Heart right ventricle (tissue), 16 donors: Measurements from ENCODE around the gene GABPB1. TPM values are rescaled to one million over a fixed set of nuclear protein-coding genes. Genes with fewer than 3 reads are reported as not detected.

Experiments used
- ATAC-seq, 8 donors: fragments of 200-7000 bp; cut with Tn5 transposase; one replicate each; pipeline ENCODE4 v1.9.1; 2020; ENCODE audit warnings: mild to moderate bottlenecking in 8 of 8, moderate library complexity in 8 of 8, moderate number of reproducible peaks in 1 of 8
- DNase-seq, 2 donors: peaks; one replicate each; pipeline ENCODE4 v3.0.0-alpha.2; 2020
- H3K27ac ChIP-seq, 10 donors: fragments of 200-600 bp; sonication (generic) in 2 of 10; one replicate each; pipeline versions ENCODE4 v1.5.0 to v1.8.0; 2020 to 2022; ENCODE audit warnings: mild to moderate bottlenecking in 3 of 10
- H3K27me3 ChIP-seq, 7 donors: fragments of 200-600 bp; one replicate each; pipeline ENCODE4 v1.8.0; 2021 to 2022; ENCODE audit warnings: mild to moderate bottlenecking in 2 of 7
- H3K36me3 ChIP-seq, 9 donors: fragments of 200-600 bp; sonication (generic) in 1 of 9; one replicate each; pipeline versions ENCODE4 v1.5.0 to v1.8.0; 2020 to 2022; ENCODE audit warnings: mild to moderate bottlenecking in 2 of 9
- H3K4me1 ChIP-seq, 9 donors: fragments of 200-600 bp; sonication (generic) in 1 of 9; one replicate each; pipeline versions ENCODE4 v1.5.0 to v1.8.0; 2020 to 2022; ENCODE audit warnings: mild to moderate bottlenecking in 4 of 9
- H3K4me3 ChIP-seq, 10 donors: fragments of 200-600 bp; sonication (generic) in 2 of 10; one replicate each; pipeline versions ENCODE4 v1.5.0 to v1.8.0; 2020 to 2022; ENCODE audit warnings: mild to moderate bottlenecking in 7 of 10, moderate library complexity in 2 of 10
- H3K9me3 ChIP-seq, 11 donors: fragments of 200-600 bp in 10 of 11; sonication (generic) in 2 of 11; one replicate each; pipeline versions ENCODE4 v1.5.0 to v1.8.0; 2013 to 2022; ENCODE audit warnings: mild to moderate bottlenecking in 2 of 11, control low read depth in 1 of 11, moderate library complexity in 1 of 11
- WGBS, 2 donors: extraction: QIAGEN DNeasy Blood & Tissue Kit; methylation state at CpG; one replicate each; pipeline ENCODE4 v1.1.7; 2013; ENCODE audit warnings: inconsistent platforms in 1 of 2; 5-methylcytosine and 5-hydroxymethylcytosine counted together
- intact Hi-C, 10 donors: fragments of 100-400 bp; cut with DNase I; formaldehyde crosslinking; loops; one replicate each; pipeline versions ENCODE4 v1.11.1 to v1.14.2; 2022
- polyA plus RNA-seq, 2 donors: library from polyadenylated mRNA; stranded (reverse); fragments of 200-250 nt; gene quantifications; one replicate each; pipeline ENCODE4 v1.2.3, GENCODE V29; 2013
- total RNA-seq, 10 donors: library from RNA; stranded (reverse); fragmentation: NEBNext Ultra II Directional in 3 of 10; extraction: Animal tissue kit (Norgen Biotek cat#: 25700) in 3 of 10; gene quantifications; one replicate each; pipeline versions ENCODE4 v1.2.1 to v1.2.4, GENCODE V29; 2021 to 2023
- TF ChIP-seq, protein P1 (sequence below), 9 donors: fragments of 200-600 bp; sonication (generic) in 2 of 9; IDR thresholded peaks; one replicate each; pipeline versions ENCODE4 v1.5.0 to v1.8.0; 2021 to 2022; ENCODE audit warnings: antibody characterized with exemption in 9 of 9, mild to moderate bottlenecking in 5 of 9, moderate library complexity in 1 of 9
- donor health status: Arrhythmogenic right ventricular cardiomyopathy.
- donor health status: ischemic (EF 13 %, LVEDD 7.1; RV severe dilation, severe dysfunction).
- donor health status: healthy with polysubstance abuse.
- donor health status: DM: no; HTN: yes; CAD: no.
- donor health status: DM: no; HTN: no; CAD: no.
- donor health status: ischemic (EF 25% LVEDD 6.9; RV normal size, moderate dysfunction).
- donor health status: ischemic (EF 25% LVEDD 5.7; RV mildly dilated, moderate dysfunction).
- donor health status: healthy.
- donor health status: DM: yes; HTN: yes; CAD: no.
- donor health status: Ischemic cardiomyopathy.
- donor health status: ischemic (EF 35%, LVEDD 5.7; RV mildly dilated, moderate dysfunction).
- donor health status: nonischemic (EF 11% LVEDD 7.7; RV severe dilation, severe dysfunction).
- donor health status: DM: yes; HTN: yes; CAD: no.
- donor health status: PGD.
- donor health status: ischemic (EF 29% LVEDD 5.4; RV normal size, mild dysfunction).
- donor health status: nonischemic (EF 23%, LVEDD 6.1; RV moderate dilation, normal function).

Gene GABPB1
- total and polyA plus RNA-seq, 12 donors, result 5.3 to 12.6 (median 8.5) TPM

DNA sequence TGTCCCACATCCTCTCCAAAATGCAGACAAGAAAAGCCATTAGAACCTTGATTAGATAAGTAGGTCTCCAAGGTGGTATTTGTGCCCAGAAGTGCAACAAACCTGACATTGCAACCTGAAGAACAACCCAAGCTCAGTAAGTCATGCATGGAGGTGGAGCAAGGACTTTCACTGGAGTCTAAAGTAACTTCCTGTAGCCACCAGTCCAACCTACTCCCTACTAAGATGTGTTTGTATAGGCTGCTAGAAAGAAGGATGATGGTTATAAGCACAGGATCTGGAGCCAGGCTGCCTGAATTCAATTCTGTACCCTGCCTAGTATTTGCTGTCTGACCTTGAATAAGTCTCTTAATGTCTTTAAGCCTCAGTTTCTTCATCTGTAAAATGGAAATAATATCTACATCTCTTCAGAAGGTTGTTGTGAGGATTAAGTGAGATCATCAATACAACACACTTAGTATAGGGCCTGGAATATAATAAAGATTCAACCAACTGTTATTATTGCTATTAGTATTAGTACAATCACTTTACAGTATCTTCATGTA, 121.7 kb downstream of the GABPB1 start:
- ATAC-seq (no peak), DNase-seq (no peak)
- Histone ChIP-seq H3K4me1 (no peaks in the 10 kb centered on the region), H3K27ac (no peak overlapping the region), H3K27me3 (no peaks in the 10 kb centered on the region), H3K36me3 (no peaks in the 10 kb centered on the region), H3K4me3 (no peak overlapping the region), H3K9me3 (no peaks in the 10 kb centered on the region)
- intact Hi-C loops, result no loop called here
- TF ChIP-seq, protein P1, sequence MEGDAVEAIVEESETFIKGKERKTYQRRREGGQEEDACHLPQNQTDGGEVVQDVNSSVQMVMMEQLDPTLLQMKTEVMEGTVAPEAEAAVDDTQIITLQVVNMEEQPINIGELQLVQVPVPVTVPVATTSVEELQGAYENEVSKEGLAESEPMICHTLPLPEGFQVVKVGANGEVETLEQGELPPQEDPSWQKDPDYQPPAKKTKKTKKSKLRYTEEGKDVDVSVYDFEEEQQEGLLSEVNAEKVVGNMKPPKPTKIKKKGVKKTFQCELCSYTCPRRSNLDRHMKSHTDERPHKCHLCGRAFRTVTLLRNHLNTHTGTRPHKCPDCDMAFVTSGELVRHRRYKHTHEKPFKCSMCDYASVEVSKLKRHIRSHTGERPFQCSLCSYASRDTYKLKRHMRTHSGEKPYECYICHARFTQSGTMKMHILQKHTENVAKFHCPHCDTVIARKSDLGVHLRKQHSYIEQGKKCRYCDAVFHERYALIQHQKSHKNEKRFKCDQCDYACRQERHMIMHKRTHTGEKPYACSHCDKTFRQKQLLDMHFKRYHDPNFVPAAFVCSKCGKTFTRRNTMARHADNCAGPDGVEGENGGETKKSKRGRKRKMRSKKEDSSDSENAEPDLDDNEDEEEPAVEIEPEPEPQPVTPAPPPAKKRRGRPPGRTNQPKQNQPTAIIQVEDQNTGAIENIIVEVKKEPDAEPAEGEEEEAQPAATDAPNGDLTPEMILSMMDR (IDR thresholded peaks at IDR 0.05), result no peak

DNA sequence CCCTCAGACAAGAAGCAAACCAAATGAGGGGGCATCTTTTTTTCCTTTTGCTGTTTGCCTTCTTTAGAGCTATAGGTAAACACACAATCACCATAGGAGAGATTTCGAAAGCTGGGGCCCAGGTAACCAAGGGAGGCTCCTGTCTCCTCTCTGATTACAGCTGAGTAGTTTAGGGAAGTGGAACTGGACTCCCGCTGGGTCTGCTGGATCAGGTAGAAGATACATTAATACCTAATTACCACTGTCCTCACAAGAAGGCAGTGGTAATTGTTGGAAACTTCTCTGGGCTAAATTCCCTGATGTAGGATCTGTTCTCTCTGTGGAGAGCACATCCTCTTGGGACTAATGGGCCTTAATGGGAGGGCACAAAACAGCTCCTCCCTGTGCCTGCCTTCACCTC, 122.2 kb downstream of the GABPB1 start:
- DNase-seq (no peak), ATAC-seq (no peak)
- no peaks in the 10 kb centered on the region for H3K36me3 ChIP-seq
- no peaks in the 10 kb centered on the region for H3K27me3 ChIP-seq
- WGBS, 2 donors, result 79 to 80% methylated on average over 2 of the region's 2 CpGs
- no peaks in the 10 kb centered on the region for H3K4me1 ChIP-seq
- H3K9me3 ChIP-seq, result no peaks in the 10 kb centered on the region
- no peak overlapping the region for H3K4me3 ChIP-seq
- TF ChIP-seq, protein P1 (IDR thresholded peaks at IDR 0.05), result no peak
- H3K27ac ChIP-seq, result no peak overlapping the region
- intact Hi-C loops, result no loop called here

DNA sequence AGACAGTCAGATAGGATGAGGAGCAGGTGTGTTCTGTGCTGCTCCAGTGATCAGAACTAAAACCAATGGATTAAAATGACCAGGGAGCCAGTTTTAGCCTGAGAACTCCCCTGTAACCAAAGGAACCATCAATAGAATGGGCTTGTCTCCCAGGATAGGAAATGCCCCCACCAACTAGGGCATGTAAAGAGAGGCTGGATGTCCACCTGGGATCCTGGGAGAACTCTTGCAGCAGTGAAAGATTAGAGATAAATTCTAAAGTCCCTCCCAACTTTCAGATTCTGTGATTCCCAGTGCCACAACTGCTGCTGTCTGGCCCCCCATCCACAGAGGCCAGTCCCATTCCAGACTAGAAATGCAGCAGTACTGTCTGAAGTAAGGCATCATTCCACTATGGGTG, 123.2 kb downstream of the GABPB1 start:
- Histone ChIP-seq H3K4me3 (no peak overlapping the region), H3K4me1 (no peaks in the 10 kb centered on the region), H3K27me3 (no peaks in the 10 kb centered on the region), H3K27ac (no peak overlapping the region), H3K9me3 (no peaks in the 10 kb centered on the region), H3K36me3 (no peaks in the 10 kb centered on the region)
- DNase-seq (no peak), ATAC-seq (no peak)
- TF ChIP-seq, protein P1 (IDR thresholded peaks at IDR 0.05), result no peak
- intact Hi-C loops, result no loop called here

DNA sequence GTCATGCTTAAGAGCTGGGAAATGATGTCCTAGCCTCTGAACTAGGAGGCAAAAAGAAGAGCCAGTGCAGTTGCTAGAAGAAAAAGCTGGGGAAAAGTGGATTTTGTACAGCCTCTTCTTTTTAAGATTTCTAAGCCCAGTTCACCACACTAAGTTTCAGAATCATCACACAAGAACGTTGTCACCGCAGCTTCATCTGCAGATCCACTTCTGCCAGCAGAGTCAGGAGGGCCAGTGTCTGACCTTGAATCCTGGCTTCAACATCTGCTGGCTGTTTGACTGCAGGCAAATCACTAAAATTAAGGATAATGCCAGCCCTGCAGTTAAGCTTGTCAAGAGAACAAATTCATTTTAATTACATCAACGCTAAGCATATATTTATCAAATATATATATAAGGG, 125.7 kb downstream of the GABPB1 start:
- no peak overlapping the region for H3K4me3 ChIP-seq
- TF ChIP-seq, protein P1 (IDR thresholded peaks at IDR 0.05), result no peak
- H3K36me3 ChIP-seq, result no peaks in the 10 kb centered on the region
- H3K4me1 ChIP-seq, result no peaks in the 10 kb centered on the region
- no peaks in the 10 kb centered on the region for H3K27me3 ChIP-seq
- H3K9me3 ChIP-seq, result no peaks in the 10 kb centered on the region
- ATAC-seq, result no peak
- DNase-seq, result no peak
- 63 to 84% methylated on average over 3 of the region's 3 CpGs for WGBS, 2 donors
- intact Hi-C loops, result no loop called here
- no peak overlapping the region for H3K27ac ChIP-seq
